M059J (cell line): ENCODE results near the gene FREY1. TPM values are rescaled to one million over a fixed set of nuclear protein-coding genes. Genes with fewer than 3 reads are reported as not detected.
A peak's percentile ranks its signal among the peaks of the same experiment; 100 is the strongest.
"Not testable (repeated sequence)": the region's sequence is repeated elsewhere in the genome, so short reads cannot be mapped to it uniquely, and the experiment has no call there.

Source experiments
- DNase-seq: peaks from one replicate; pipeline ENCODE4 v3.0.0-alpha.2; 2012; ENCODE audit warnings: low read depth
- total RNA-seq: library from RNA; depleted of rRNA; stranded (reverse); fragments of >200 nt; shearing (Covaris generic); gene quantifications from 2 replicates; pipeline ENCODE4 v1.2.3, GENCODE V29; 2014

The FREY1 gene
- total RNA-seq, 1 experiment from 2014 or later, result 0.96 TPM

DNA sequence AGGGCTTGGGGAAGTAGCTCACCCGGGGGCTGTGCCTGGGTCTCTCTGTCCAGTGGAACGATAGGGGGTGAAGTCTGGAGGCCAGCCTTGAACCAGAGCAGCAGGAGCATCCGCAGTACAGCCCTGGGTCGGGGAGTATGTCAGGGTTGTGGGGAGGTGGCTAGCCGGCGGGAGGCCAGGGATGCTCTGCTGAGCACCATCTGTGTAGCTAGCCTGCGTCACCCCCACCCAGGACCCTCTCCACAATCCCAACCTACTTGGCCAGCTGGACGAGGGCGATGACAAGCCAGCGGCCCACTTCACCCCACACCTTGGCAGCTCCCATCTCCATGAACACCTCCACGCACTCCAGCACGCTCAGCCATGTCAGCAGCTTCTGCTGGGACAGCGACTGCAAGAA lies 8.4 kb upstream of the FREY1 start:
- DNase-seq, result no peak

DNA sequence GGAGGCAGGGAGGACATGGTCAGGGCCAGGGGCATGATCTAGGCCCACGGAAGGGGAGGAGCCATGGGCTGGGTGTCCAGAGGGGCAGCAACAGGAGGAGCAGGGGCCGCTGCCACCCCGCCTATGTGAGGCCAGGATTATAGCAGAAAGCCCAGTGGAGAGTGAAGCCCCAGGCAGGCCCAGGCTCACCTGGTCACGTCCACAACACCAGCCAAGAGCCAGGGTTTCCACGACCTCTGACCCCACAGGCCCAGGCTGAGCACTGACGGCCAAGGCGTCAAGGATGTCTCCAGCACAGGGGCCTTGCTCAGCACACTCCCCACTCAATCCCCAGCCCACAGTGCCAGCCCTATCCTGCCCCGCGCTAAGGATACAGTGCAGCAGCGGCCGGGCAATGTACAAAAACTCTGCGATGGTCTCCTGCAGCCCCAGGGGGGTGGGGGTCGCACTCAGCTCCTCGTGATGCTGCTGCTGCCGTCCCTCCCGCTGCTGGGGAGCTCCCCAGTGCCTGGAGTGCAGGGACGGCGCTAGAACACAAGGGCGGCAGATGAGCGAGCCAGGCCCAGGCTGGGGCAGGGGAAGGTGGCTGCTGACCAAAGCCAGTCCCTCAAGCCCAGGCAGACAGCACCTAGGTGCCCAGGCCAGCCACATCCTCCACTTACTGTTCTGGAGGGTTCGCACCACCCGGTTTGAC lies 7.0 kb upstream of the FREY1 start:
- no peak for DNase-seq

DNA sequence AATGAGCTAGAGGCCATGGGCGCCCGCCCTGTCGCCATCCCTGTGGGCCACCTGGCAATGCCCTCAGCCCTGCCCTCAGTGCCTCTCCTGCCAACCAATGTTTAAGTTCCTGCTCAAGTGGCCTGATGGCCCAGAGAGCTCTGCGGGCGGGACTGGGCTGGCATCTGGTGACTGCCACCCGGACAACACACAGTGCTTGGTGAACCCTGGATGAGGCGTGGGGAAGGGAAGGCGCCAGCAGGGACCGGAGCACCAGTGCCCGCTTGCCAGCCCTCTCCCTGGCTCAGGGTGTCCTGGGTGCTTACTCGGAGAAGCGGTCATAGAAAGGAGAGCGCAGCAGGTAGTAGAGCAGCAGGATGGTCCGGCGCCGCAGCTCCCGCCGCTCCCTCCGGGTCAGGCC lies 6.4 kb upstream of the FREY1 start:
- DNase-seq, result no peak

DNA sequence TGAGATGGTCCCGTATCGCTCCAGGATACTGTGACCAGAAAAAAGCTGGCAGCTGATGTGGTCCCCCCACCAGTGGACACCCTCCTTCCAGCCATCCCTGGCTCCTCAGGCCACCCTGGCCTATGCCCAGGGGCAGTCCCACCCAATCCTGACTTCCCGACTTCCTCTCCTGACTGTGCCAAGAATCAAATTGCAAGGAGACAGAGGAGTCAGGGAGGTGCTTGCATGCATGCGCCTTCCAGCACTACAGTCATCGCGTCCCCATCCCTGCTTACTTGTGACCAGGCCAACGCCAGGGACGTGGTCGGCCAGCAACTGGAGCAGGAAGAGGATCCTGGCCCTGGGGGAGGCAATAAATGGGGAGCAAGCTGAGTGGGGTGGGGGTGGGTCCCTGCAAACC lies 3.6 kb upstream of the FREY1 start:
- no peak for DNase-seq

DNA sequence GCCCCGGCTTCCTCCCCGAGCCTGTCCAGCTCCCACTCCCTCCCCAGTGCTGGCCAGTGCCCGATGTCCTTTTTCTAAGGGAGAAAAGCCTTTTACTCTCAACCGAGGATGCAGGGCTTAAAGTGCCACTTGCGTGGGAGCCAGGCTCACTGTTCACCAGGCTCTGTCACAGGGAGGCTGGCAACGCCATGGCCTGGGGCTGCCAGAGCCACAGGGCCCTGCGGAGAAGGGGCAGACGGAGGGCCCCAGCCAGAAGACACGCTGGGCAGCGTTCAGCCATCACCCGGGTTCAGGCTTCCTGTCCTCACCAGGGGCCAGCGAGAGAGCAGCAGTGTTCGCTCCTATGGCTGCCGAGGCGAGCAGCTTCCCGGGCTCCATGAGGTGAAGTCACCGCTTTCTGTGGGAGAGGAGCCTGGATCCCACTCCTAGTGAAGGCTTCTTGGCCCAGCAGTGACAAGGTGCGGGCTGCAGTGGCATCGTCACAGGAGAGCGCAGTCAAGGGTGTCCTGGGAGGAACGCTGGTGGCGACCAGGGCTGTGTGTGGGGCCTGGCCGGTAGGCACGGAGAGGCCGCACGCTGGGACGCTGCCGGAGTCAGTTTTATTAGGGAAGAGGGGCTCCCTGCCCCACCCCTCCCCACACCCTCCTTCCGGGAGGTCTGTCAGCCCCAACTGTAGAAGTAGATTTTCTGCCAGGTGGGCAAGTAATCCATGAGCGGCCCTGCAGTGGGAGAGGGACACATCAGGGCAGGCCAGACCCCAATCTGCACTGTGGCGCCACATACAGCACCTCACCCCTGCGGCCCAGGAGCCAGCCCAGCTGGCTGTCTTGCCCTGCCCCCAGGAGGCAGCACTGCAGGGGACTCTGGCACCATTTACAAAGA lies 2.8 kb upstream of the FREY1 start:
- DNase-seq, result no peak

DNA sequence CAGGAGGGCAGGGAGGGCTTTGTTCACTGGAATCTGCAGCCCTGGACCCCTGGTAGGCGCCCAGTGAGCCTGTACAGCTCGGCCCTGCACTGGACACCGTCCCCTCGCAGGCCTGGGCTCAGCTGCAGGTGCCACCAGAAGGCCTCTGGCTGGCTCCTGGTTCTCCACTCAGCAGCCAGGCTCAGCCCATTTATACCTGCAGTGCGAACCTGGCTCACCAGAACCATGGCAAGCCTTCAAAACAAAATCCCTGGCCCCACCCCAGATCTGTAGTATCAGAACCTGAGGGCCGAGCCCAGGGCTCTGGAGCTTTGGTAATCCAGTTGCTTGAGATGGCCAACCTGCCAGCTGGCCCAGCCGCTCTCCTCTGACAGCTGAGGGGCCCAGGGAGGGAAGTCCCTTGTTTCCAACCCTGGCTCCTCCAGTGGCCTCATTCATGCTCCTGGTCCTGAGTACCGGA lies 870 bp upstream of the FREY1 start:
- no peak for DNase-seq

DNA sequence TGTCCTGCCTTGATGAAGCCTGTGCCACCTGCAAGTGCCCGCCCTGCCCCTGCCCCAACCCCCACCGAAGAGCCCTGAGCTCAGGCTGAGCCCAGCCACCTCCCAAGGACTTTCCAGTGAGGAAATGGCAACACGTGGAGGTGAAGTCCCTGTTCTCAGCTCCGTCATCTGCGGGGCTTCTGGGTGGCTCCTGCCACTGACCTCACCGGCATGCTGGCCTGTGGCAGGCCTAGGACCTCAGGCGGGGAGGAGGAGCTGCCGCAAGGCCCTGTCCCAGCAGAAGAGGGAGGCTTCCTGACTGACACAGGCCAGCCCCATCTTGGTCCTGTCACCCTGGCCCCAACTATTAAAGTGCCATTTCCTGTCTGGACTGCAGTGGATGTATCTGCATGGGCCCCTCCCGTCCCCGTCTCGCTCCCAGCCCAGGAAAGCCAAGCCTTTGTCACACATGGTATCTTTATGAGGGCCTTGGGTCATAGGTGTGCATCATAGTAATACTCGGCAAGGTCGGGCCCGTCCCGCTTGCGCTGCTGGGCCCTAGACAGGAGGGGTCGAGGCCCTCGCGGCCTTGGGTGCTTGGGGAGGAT lies 882 bp downstream of the FREY1 start:
- DNase-seq, result no peak

DNA sequence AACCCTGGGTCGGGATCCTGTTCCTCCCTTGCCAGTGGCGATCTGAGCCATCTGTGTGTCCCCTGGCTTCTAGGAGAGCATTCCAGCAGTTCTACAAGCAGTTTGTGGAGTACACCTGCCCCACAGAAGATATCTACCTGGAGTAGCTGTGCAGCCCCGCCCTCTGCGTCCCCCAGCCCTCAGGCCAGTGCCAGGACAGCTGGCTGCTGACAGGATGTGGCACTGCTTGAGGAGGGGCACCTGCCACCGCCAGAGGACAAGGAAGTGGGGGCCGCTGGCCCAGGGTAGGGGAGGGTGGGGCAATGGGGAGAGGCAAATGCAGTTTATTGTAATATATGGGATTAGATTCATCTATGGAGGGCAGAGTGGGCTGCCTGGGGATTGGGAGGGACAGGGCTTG lies 1.5 kb downstream of the FREY1 start:
- not testable (repeated sequence) for DNase-seq

DNA sequence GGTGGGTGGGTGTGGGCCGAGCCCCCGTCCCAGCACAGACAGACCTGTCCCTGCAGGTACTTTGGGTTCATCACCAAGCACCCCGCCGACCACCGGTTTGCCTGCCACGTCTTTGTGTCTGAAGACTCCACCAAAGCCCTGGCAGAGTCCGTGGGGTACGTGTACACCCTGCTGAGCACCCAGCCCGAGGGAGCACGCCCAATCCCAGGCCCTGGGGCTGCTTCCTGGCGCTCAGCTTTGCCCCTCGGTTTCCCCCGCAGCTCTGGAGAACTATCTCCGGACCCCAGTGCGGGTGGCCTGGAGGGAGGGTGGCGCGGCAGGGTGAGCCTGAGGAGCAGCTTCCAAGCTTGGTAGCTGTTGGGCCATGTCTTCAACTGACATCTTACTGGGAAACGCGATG lies 2.0 kb downstream of the FREY1 start:
- no peak for DNase-seq

DNA sequence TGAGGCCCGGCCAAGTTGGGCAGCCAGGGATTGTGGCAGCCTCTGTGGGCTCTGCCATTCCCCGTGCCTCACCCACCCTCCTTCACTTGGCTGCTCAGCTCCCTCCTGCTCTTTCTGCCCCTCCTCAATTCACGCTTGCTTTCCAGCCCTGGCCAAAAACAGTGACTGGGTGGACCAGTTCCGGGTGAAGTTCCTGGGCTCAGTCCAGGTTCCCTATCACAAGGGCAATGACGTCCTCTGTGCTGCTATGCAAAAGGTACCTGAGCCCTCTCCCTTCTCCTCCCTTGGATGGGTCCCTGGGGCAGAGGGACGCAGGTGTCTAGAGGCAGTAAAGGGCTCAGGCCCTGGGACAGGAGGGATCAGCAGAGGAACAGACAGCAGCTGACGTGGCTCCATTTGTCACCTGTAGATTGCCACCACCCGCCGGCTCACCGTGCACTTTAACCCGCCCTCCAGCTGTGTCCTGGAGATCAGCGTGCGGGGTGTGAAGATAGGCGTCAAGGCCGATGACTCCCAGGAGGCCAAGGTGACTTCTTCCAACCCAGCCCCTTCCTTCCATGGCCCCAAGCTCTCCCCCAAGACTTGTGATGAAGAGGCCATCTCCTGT lies 2.7 kb downstream of the FREY1 start:
- no peak for DNase-seq

DNA sequence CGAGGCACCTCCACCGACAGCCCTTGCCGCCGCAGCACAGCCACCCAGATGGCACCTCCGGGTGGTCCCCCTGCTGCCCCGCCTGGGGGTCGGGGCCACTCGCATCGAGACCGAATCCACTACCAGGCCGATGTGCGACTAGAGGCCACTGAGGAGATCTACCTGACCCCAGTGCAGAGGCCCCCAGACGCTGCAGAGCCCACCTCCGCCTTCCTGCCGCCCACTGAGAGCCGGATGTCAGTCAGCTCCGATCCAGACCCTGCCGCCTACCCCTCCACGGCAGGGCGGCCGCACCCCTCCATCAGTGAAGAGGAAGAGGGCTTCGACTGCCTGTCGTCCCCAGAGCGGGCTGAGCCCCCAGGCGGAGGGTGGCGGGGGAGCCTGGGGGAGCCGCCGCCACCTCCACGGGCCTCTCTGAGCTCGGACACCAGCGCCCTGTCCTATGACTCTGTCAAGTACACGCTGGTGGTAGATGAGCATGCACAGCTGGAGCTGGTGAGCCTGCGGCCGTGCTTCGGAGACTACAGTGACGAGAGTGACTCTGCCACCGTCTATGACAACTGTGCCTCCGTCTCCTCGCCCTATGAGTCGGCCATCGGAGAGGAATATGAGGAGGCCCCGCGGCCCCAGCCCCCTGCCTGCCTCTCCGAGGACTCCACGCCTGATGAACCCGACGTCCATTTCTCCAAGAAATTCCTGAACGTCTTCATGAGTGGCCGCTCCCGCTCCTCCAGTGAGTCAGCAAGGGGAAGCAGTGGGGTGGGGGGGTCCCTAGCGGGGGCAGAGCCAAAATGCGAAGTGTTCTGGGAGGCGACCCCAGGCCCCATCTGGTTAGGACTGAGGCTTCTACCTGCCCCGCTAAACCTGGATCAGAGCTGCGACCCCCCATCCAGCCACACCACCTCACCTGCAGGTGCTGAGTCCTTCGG lies 4.4 kb downstream of the FREY1 start:
- DNase-seq, result no peak

DNA sequence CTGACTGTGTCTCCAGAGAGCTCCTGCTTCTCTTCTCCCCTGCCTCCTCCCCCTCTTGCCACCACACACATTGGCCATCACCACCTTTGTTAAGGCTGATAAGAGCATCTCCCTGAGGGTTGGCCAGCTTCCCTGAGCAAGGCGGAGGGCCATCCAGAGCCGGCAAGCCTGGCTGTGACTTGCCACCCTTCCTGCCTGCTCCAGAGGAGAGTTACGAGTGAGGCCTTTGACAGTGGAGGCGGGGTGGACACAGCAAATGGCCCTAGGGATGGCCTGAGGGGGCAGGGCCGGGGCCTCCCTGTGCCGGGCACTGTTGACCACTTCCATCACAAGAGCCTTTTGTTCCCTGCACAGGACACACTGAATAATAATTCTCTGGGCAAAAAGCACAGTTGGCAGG lies 5.4 kb downstream of the FREY1 start:
- no peak for DNase-seq

DNA sequence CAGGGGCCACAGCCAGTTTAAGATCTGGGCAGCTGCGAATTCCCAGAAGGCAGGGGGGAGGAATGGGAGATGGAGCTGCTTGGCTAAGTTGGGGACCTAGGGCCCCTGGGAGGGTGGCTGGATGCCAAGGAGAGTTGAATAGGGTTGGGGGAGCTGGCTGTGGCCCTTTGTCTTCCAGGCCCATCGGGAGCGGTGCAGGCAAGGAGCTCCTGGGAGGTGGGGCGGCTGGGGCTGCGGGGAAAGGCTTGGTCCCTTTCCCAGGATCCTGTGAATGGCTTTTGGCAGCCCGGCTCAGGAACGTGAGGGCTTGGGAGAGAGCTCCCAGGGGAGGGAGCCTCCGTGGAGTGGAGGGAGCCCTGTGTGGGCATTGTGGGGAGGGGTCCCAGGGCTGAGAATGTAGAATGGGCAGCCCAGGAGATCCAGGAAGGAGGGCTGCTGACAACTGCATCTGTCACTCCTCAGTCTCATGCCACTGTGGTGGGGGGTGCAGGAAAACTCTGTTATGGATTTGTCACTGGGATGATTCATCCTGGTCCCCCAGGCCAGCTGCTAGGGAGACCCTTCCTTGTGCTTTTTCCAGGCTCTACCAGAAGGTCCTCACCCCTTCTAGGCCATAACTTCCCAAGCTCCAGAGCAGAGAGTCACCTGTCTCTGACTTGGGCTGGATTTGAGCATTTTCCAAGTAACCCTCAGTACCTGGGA lies 6.0 kb downstream of the FREY1 start:
- no peak for DNase-seq

DNA sequence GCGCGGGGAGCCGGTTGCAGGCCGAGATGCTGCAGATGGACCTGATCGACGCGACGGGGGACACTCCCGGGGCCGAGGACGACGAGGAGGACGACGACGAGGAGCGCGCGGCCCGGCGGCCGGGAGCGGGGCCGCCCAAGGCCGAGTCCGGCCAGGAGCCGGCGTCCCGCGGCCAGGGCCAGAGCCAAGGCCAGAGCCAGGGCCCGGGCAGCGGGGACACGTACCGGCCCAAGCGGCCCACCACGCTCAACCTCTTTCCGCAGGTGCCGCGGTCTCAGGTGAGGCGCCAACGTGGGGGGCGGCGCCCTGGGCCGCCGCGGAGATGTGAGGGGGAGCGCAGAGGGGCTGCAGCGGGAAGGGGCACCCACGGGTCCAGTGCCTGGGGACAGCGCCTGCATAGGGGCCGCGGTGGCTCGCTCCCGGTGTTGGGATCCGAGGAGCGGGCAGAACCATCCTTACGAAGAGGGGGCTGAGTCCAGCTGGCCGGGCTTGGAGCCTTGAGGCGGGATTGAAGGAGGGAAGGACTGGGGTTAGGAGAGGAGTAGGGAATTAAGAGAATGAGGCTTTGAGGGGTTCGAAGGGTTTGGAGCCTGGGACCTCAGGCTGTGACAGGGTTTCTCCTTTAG lies 6.8 kb downstream of the FREY1 start:
- not testable (repeated sequence) for DNase-seq

DNA sequence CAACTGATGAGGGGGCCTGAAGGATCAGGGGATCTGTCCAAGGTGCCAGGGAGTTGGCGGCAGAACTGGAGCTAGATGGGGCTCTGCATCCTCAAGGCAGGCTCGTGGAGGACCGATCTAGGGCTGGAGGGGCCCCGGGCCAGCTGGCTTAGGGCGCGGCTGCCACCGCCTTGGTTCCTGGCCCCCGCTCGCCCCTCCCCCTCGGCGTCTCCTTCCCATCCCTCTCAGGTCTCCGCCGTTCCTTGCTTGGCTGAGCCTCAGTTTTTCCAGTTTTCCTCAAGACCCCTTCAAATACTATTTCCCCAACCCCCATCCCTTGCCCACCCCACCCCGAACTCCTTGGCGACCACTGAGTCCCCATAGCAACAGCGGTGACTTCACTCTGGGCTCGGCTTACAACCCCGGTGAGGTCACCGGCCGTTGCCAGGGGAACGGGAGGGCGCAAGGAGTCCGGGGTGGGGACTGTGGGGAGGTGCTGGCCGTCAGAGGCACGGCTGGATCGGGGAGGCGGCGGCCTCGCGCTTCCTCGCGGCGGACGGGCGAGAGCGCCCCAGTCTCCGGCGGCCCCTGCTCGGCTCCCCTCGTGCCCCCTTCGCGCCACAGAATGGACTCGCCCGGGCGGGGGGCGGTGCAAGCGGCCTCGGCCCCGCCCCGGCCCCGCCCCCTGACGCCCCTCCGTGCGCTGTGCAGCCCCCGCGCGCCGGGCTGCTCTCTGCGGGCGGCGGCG lies 7.5 kb downstream of the FREY1 start:
- DNase-seq, result peak; percentile 89

DNA sequence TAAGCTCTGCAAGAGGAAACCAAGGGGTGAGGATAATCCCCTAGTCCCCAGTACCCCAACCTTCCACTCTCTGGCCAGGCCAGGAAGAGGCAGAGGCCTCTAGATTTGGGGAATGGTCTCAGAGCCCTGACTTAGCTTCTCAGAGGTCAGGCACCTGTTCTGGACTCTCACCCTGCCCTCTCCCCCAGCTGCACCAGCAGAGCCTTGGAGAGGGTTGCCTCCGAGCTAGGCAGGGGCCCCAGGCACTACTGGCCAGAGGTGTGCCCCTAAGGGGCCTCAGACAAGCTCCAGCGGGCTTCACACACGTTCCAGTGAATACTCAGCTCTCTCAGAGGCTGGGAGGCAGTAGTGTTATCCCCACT lies 8.0 kb downstream of the FREY1 start:
- no peak for DNase-seq

DNA sequence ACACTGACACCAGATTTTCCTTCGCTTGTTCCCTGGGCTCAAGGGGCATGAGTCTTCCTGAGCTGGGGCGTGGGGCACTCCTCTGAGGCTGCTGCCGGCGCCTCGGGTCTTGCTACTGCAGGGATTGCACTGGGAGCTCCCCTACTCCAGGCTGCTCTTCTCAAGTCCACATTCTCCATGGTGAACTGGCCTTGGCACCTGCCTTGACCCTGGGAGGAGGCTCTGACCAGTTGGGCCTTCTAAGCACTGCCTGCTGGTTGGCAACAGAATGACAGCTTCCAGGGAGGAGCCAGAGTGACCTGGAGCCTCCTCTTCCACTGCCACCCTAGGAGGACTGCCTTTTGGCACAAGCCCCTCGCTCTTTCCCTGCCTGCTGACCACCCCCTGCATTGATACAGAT lies 9.5 kb downstream of the FREY1 start:
- no peak for DNase-seq

DNA sequence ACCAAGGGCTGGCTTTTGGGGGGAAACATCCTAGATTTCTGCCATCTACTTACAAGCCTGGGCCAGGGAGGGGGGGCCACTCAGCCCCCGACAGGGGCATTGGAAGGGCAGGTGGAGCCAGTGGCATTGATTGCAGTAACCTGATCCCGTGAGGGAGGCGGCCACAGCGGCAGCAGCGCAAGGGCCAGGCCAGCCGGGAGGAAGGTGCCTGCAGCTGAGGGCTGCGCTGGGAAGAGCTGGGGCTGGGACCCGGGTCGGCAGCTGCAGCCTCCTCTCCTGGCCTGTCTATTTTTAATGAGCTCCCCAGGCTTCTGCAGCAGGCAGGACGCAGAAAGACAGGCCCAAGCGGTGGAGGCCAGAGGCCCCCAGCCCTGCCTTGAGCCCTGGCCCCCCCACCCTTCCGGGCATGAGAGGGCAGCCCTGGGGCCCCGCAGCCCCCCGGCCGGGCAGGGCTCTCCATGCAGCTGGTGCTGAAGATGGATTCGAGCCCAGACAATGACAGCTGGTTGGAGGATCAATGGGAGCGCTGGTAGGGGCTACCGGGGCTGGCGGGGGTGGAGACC lies 10.6 kb downstream of the FREY1 start:
- no peak for DNase-seq

DNA sequence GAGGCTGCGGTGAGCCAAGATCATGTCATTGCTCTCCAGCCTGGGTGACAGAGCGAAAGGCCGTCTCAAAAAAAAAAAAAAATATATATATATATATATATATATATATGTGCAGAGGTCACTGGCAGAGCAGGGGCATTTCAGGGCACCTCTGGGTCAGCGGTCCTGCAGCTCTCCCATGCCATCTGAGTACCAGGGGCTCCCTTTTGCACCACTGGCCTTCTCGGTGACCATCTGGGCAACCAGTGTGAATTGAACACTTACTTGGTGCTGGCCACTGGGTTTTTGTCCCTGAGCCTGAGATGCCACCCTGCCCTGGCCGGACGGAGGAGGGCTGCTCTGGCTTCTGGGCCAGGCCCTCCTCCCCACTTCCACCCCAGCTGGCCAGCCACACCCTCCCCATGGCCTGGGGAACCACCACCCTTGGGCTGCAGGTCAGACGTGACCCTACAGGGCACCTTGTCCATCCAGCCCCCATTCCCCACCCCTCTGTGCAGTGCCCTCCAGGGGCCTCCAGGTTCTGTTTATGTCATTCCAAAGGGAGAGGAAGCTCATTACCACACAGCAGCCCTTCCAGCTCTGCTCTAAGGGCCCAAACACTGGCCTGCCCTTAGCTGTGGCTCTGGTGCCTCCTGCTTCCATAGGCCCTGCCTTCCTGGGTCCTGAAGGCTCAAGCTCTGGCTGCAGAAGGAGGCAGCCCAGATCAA lies 11.4 kb downstream of the FREY1 start:
- DNase-seq, result no peak
